T-cell (primary cell): ENCODE results near the gene TPBGL. TPM values are rescaled to one million over a fixed set of nuclear protein-coding genes. Genes with fewer than 3 reads are reported as not detected.

Source experiments
- ATAC-seq, 4 experiments: fragments of 200-7000 bp in 3 of 4; fragments of 150-1000 bp in 1 of 4; cut with Tn5 transposase; replicated peaks in 1 of 4; 1 replicate in 3 of 4; 2 replicates in 1 of 4; pipeline ENCODE4 v1.10.0; 2021; ENCODE audit warnings: moderate library complexity in 3 of 4, mild to moderate bottlenecking in 2 of 4, moderate number of reproducible peaks in 1 of 4
- CTCF ChIA-PET, 2 donors: fragments of 300-600 bp; sonication (Branson Sonifier 250); formaldehyde crosslinking; loops; one replicate each; lab custom pipeline; 2022; ENCODE audit warnings: antibody characterized with exemption in 2 of 2; lab: Charles Lee
- POLR2A ChIA-PET, 2 donors: fragments of 300-600 bp; sonication (Branson Sonifier 250); formaldehyde crosslinking; loops; one replicate each; lab custom pipeline; 2022; ENCODE audit warnings: antibody characterized with exemption in 2 of 2; lab: Charles Lee
- DNase-seq, 35 experiments: peaks; one replicate each; pipeline versions ENCODE4 v3.0.0 to v3.0.0-alpha.2; 2013 to 2023
- H3K27ac ChIP-seq: one replicate; pipeline ENCODE4 v1.5.1; 2013; ENCODE audit warnings: low read length
- H3K27me3 ChIP-seq, 2 experiments: replicated peaks in 1 of 2; 1 replicate in 1 of 2; 2 replicates in 1 of 2; pipeline versions ENCODE4 v1.6.1 to v1.7.0; 2013; ENCODE audit warnings: low read length in 1 of 2, mixed read lengths in 1 of 2; ENCODE audit not compliant: control insufficient read depth in 2 of 2, insufficient read depth in 2 of 2; ENCODE audit errors: extremely low read depth in 1 of 2
- H3K36me3 ChIP-seq, 2 donors: 1 replicate in 1 of 2; 2 replicates in 1 of 2; pipeline versions ENCODE4 v1.6.1 to v1.7.0; 2013; ENCODE audit warnings: low read length in 1 of 2; ENCODE audit not compliant: control insufficient read depth in 2 of 2, insufficient read depth in 1 of 2; ENCODE audit errors: extremely low read depth in 1 of 2
- H3K4me1 ChIP-seq, 2 experiments: 1 replicate in 1 of 2; 2 replicates in 1 of 2; pipeline versions ENCODE4 v1.6.1 to v1.7.0; 2013; ENCODE audit warnings: low read length in 2 of 2, mixed read lengths in 1 of 2; ENCODE audit not compliant: insufficient read depth in 2 of 2, control insufficient read depth in 1 of 2; ENCODE audit errors: extremely low read depth in 1 of 2
- H3K4me3 ChIP-seq, 2 donors: 1 replicate in 1 of 2; 2 replicates in 1 of 2; pipeline versions ENCODE4 v1.5.1 to v1.7.0; 2013; ENCODE audit warnings: mild to moderate bottlenecking in 2 of 2, low read length in 1 of 2, moderate library complexity in 1 of 2; ENCODE audit not compliant: control insufficient read depth in 1 of 2; ENCODE audit errors: extremely low read depth in 1 of 2
- H3K9me3 ChIP-seq: 2 replicates; pipeline ENCODE4 v1.7.0; 2013
- H3K27ac Mint-ChIP-seq, 2 donors: one replicate each; pipeline ENCODE4 v1.8.0; 2020 to 2021; ENCODE audit warnings: mild to moderate bottlenecking in 2 of 2, mixed read lengths in 2 of 2
- H3K27me3 Mint-ChIP-seq, 2 donors: one replicate each; pipeline ENCODE4 v1.8.0; 2021 to 2022; ENCODE audit warnings: mixed read lengths in 2 of 2
- H3K36me3 Mint-ChIP-seq: one replicate; pipeline ENCODE4 v1.8.0; 2021; ENCODE audit warnings: mixed read lengths
- H3K4me1 Mint-ChIP-seq, 3 donors: one replicate each; pipeline ENCODE4 v1.8.0; 2020 to 2022; ENCODE audit warnings: mixed read lengths in 3 of 3, mild to moderate bottlenecking in 1 of 3
- H3K4me3 Mint-ChIP-seq, 3 donors: one replicate each; pipeline ENCODE4 v1.8.0; 2020 to 2022; ENCODE audit warnings: mild to moderate bottlenecking in 3 of 3, mixed read lengths in 3 of 3, moderate library complexity in 3 of 3
- H3K9me3 Mint-ChIP-seq, 3 donors: one replicate each; pipeline ENCODE4 v1.8.0; 2020 to 2022; ENCODE audit warnings: mixed read lengths in 3 of 3
- WGBS: methylation state at CpG from one replicate; pipeline ENCODE4 v1.1.5; 2013; ENCODE audit warnings: missing lambda C conversion rate; ENCODE audit not compliant: insufficient coverage; 5-methylcytosine and 5-hydroxymethylcytosine counted together
- total RNA-seq, 35 experiments: library from RNA in 6 of 35; stranded (reverse) in 6 of 35; fragments of 120-200 nt in 1 of 35; gene quantifications; one replicate each; pipeline versions ENCODE4 v1.2.1 to v1.2.4 and lab custom pipeline; 2013 to 2026

TPBGL gene
- total RNA-seq, 5 donors from 2014 or later (not counting 1 experiment from before 2014, with no cell fraction given), result 0.13 to 0.59 (median 0.47) TPM

GRCh38 chr11:75242722-75243600 is 2.4 kb downstream of the TPBGL start:
- Histone ChIP-seq H3K36me3 (no peaks in the 10 kb centered on the region), H3K27me3 (peaks cover 14 to 51% of the 10 kb centered on the region in 2 experiments), H3K4me1 (peaks cover 0 to 13% of the 10 kb centered on the region in 2 experiments), H3K4me3 (no peak overlapping the region), H3K9me3 (no peaks in the 10 kb centered on the region), H3K27ac (no peak overlapping the region)
- ATAC-seq, result no peak
- DNase-seq, result peak in 1 of 35 experiments; percentile 22
- Mint-ChIP-seq H3K4me3 (peak overlapping the region; percentile 67 to 84 (median 75)), H3K27ac (peak overlapping the region in 1 of 2 donors; percentile 39), H3K9me3 (no peaks in the 10 kb centered on the region), H3K4me1 (peaks cover 6 to 13% (median 10%) of the 10 kb centered on the region in 3 donors), H3K27me3 (peaks cover 20 to 36% of the 10 kb centered on the region in 2 donors), H3K36me3 (no peaks in the 10 kb centered on the region)
- CTCF ChIA-PET, result interaction anchor here (0.5 to 3.6 kb wide), 9 partner anchors 10 to 313 kb away, joined by 3 to 22 read pairs (median 4); no protein-coding TSS in a partner anchor
- WGBS, result 91% methylated on average over 7 of the region's 16 CpGs
- POLR2A ChIA-PET, result interaction anchor here in 1 of 2 donors (0.6 to 0.9 kb wide), 2 partner anchors 13 to 464 kb away, joined by 5 to 6 read pairs; no protein-coding TSS in a partner anchor

- no peak overlapping the region for H3K4me3 ChIP-seq
- 86% methylated on average over 7 of the region's 10 CpGs for WGBS
- DNase-seq (no peak), ATAC-seq (no peak)
- peaks cover 10 to 14% (median 11%) of the 10 kb centered on the region in 3 donors for H3K4me1 Mint-ChIP-seq
- CTCF ChIA-PET, result interaction anchor here (0.6 to 3.6 kb wide), 11 partner anchors 31 to 543 kb away, joined by 3 to 22 read pairs (median 4); no protein-coding TSS in a partner anchor
- POLR2A ChIA-PET, result interaction anchor here in 1 of 2 donors (0.6 kb wide), 1 partner anchor 111 kb away, joined by 7 read pairs; no protein-coding TSS in a partner anchor
- no peaks in the 10 kb centered on the region for H3K9me3 ChIP-seq
- H3K27me3 Mint-ChIP-seq, result peaks cover 17 to 31% of the 10 kb centered on the region in 2 donors
- peaks cover 0 to 20% of the 10 kb centered on the region in 2 experiments for H3K4me1 ChIP-seq
- no peak overlapping the region for H3K27ac ChIP-seq
- no peaks in the 10 kb centered on the region for H3K9me3 Mint-ChIP-seq
- H3K36me3 ChIP-seq, result no peaks in the 10 kb centered on the region
- no peak overlapping the region for H3K27ac Mint-ChIP-seq
- no peak overlapping the region for H3K4me3 Mint-ChIP-seq
- H3K36me3 Mint-ChIP-seq, result no peaks in the 10 kb centered on the region
- H3K27me3 ChIP-seq, result peaks cover 14 to 47% of the 10 kb centered on the region in 2 experiments
Measured at GRCh38 chr11:75244052-75244814, 3.7 kb downstream of the TPBGL start.

- no CpG with 5 or more reads among the region's 5 CpGs for WGBS
- H3K4me1 ChIP-seq, result peaks cover 0 to 15% of the 10 kb centered on the region in 2 experiments
- peaks cover 14 to 42% of the 10 kb centered on the region in 2 experiments for H3K27me3 ChIP-seq
- no peak overlapping the region for H3K27ac ChIP-seq
- H3K4me3 Mint-ChIP-seq, result no peak overlapping the region
- ATAC-seq, result no peak
- H3K9me3 ChIP-seq, result no peaks in the 10 kb centered on the region
- no peaks in the 10 kb centered on the region for H3K9me3 Mint-ChIP-seq
- H3K36me3 ChIP-seq, result no peaks in the 10 kb centered on the region
- ChIA-PET CTCF (interaction anchor here (0.6 to 2.5 kb wide), 8 partner anchors 11 to 371 kb away, joined by 3 to 14 read pairs (median 4); no protein-coding TSS in a partner anchor), POLR2A (no interaction called here)
- H3K4me3 ChIP-seq, result no peak overlapping the region
- H3K4me1 Mint-ChIP-seq, result peaks cover 5 to 14% (median 5%) of the 10 kb centered on the region in 3 donors
- H3K27ac Mint-ChIP-seq, result no peak overlapping the region
- H3K36me3 Mint-ChIP-seq, result no peaks in the 10 kb centered on the region
- H3K27me3 Mint-ChIP-seq, result peaks cover 13 to 22% of the 10 kb centered on the region in 2 donors
- DNase-seq, result peak in 1 of 35 experiments; percentile 17
Measured at GRCh38 chr11:75245356-75246005, 4.9 kb downstream of the TPBGL start.

- Histone ChIP-seq H3K27ac (no peak overlapping the region), H3K4me3 (no peak overlapping the region), H3K4me1 (peaks cover 0 to 11% of the 10 kb centered on the region in 2 experiments), H3K9me3 (no peaks in the 10 kb centered on the region), H3K36me3 (no peaks in the 10 kb centered on the region), H3K27me3 (peaks cover 15 to 41% of the 10 kb centered on the region in 2 experiments)
- Mint-ChIP-seq H3K4me3 (no peak overlapping the region), H3K36me3 (no peaks in the 10 kb centered on the region), H3K27me3 (peaks cover 13 to 22% of the 10 kb centered on the region in 2 donors), H3K27ac (no peak overlapping the region), H3K4me1 (peaks cover 5 to 14% (median 5%) of the 10 kb centered on the region in 3 donors), H3K9me3 (no peaks in the 10 kb centered on the region)
- ChIA-PET CTCF (interaction anchor here in 1 of 2 donors (1.4 to 2.5 kb wide), 2 partner anchors 11 to 106 kb away, joined by 4 to 14 read pairs; no protein-coding TSS in a partner anchor), POLR2A (no interaction called here)
- WGBS, result 66% methylated on average over 5 of the region's 7 CpGs
- DNase-seq, result peak in 1 of 35 experiments; percentile 7
- ATAC-seq, result no peak
Measured at GRCh38 chr11:75246006-75246670, 5.6 kb downstream of the TPBGL start.

- POLR2A ChIA-PET, result no interaction called here
- ATAC-seq (no peak), DNase-seq (peak in 1 of 35 experiments; percentile 11)
- CTCF ChIA-PET, result interaction anchor here (0.6 to 2.5 kb wide), 3 partner anchors 40 to 224 kb away, joined by 3 to 14 read pairs (median 4); no protein-coding TSS in a partner anchor
- Histone ChIP-seq H3K9me3 (no peaks in the 10 kb centered on the region), H3K4me1 (peaks cover 0 to 11% of the 10 kb centered on the region in 2 experiments), H3K4me3 (no peak overlapping the region), H3K36me3 (no peaks in the 10 kb centered on the region), H3K27ac (no peak overlapping the region), H3K27me3 (peaks cover 16 to 41% of the 10 kb centered on the region in 2 experiments)
- Mint-ChIP-seq H3K4me1 (peaks cover 5 to 14% (median 5%) of the 10 kb centered on the region in 3 donors), H3K36me3 (no peaks in the 10 kb centered on the region), H3K27me3 (peaks cover 13 to 22% of the 10 kb centered on the region in 2 donors), H3K9me3 (no peaks in the 10 kb centered on the region), H3K4me3 (no peak overlapping the region), H3K27ac (no peak overlapping the region)
- WGBS, result 88% methylated on average over 6 of the region's 11 CpGs
Measured at GRCh38 chr11:75246671-75247350, 6.2 kb downstream of the TPBGL start.
